ENCODE results near the gene ACOX3.

GRCh38 chr4:8403173-8403753 lies 37.3 kb downstream of the ACOX3 start:
- TF ChIP-seq POLR2A (IDR thresholded peaks at IDR 0.05; ENCODE audit: low read length) (no peak), GATA1 (IDR thresholded peaks at IDR 0.05; ENCODE audit: low read depth, low read length) (no peak)

All from erythroblast (primary cell).